ENCODE measurements around the gene TOX4.

DNA sequence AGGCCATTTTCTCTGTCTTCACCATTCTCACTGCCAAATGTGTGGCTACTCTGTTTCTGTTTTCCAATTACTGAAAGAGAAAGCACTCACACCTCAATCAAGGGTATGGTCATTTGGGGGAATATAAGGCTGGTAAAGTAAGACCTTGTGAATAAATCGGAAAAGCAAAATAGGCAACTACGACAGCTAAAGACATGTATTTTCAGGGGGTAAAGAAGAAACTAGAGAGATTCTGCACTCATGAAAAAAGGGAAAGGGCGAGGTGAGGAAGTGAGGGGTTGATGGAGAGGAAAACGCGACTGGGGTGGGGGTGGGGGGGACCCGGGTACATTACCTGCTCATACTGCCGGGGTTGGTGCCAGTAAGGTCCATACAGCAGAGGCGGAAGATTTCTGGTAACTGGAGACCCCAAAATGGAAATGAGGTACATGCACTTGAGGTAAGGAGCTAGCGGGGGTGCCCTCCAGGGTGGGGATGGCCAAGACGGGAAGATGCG lies 40.4 kb upstream of the TOX4 start:
- no peak for TF ChIP-seq CTCF (conservative IDR thresholded peaks at IDR 0.05; ENCODE audit: low read depth, low read length)
- TF ChIP-seq, protein P1, sequence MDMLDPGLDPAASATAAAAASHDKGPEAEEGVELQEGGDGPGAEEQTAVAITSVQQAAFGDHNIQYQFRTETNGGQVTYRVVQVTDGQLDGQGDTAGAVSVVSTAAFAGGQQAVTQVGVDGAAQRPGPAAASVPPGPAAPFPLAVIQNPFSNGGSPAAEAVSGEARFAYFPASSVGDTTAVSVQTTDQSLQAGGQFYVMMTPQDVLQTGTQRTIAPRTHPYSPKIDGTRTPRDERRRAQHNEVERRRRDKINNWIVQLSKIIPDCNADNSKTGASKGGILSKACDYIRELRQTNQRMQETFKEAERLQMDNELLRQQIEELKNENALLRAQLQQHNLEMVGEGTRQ (IDR thresholded peaks at IDR 0.05; ENCODE audit: low read depth, low read length) = no peak
- TF ChIP-seq POLR2A (IDR thresholded peaks at IDR 0.05; ENCODE audit: low read depth, low read length) = no peak
- no peak for TF ChIP-seq MXI1 (IDR thresholded peaks at IDR 0.05; ENCODE audit: borderline replicate concordance, low read depth, low read length)
- TF ChIP-seq RAD21 (IDR thresholded peaks at IDR 0.05; ENCODE audit: low read length) = no peak
- no peak for TF ChIP-seq RFX5 (IDR thresholded peaks at IDR 0.05; ENCODE audit: low read depth, low read length)
- no peak for TF ChIP-seq MAZ (IDR thresholded peaks at IDR 0.05; ENCODE audit: borderline replicate concordance, low read depth, low read length)
- TF ChIP-seq, protein P2, sequence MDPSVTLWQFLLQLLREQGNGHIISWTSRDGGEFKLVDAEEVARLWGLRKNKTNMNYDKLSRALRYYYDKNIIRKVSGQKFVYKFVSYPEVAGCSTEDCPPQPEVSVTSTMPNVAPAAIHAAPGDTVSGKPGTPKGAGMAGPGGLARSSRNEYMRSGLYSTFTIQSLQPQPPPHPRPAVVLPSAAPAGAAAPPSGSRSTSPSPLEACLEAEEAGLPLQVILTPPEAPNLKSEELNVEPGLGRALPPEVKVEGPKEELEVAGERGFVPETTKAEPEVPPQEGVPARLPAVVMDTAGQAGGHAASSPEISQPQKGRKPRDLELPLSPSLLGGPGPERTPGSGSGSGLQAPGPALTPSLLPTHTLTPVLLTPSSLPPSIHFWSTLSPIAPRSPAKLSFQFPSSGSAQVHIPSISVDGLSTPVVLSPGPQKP (IDR thresholded peaks at IDR 0.05; ENCODE audit: borderline replicate concordance, low read depth, low read length) = no peak
- no peak for TF ChIP-seq RCOR1 (IDR thresholded peaks at IDR 0.05; ENCODE audit: insufficient replicate concordance, low read length)

All from IMR-90 (cell line).